Mucosa of descending colon (tissue), 3 donors: Measurements from ENCODE around the gene SRSF12. TPM values are rescaled to one million over a fixed set of nuclear protein-coding genes. Genes with fewer than 3 reads are reported as not detected.

Source experiments
- ATAC-seq: fragments of 200-7000 bp; cut with Tn5 transposase; one replicate; pipeline ENCODE4 v1.9.1; 2020; ENCODE audit warnings: mild to moderate bottlenecking, moderate library complexity
- DNase-seq, 3 donors: peaks; one replicate each; pipeline ENCODE4 v3.0.0-alpha.2; 2020
- H3K36me3 ChIP-seq: fragments of 200-600 bp; one replicate; pipeline ENCODE4 v1.8.0; 2021; ENCODE audit warnings: low read depth, mild to moderate bottlenecking
- H3K4me1 ChIP-seq: fragments of 200-600 bp; one replicate; pipeline ENCODE4 v1.8.0; 2021; ENCODE audit warnings: low read depth, mild to moderate bottlenecking
- H3K4me3 ChIP-seq: fragments of 200-600 bp; one replicate; pipeline ENCODE4 v1.8.0; 2021; ENCODE audit warnings: mild to moderate bottlenecking
- H3K9me3 ChIP-seq: fragments of 200-600 bp; one replicate; pipeline ENCODE4 v1.8.0; 2021; ENCODE audit warnings: mild to moderate bottlenecking
- intact Hi-C, 2 donors: fragments of 100-400 bp; cut with DNase I in 1 of 2; cut with micrococcal nuclease in 1 of 2; formaldehyde crosslinking; loops; one replicate each; pipeline versions ENCODE4 v1.11.0 to v1.11.1; 2022; cut with DNase I, micrococcal nuclease
- total RNA-seq, 3 donors: library from RNA; stranded (reverse); fragmentation: NEBNext Ultra II Directional in 2 of 3; extraction: Animal tissue kit (Norgen Biotek cat#: 25700) in 2 of 3; gene quantifications; one replicate each; pipeline versions ENCODE4 v1.2.1 to v1.2.4, GENCODE V29; 2021 to 2023
- TF ChIP-seq, protein P1 (sequence below): fragments of 200-600 bp; IDR thresholded peaks from one replicate; pipeline ENCODE4 v1.8.0; 2022; ENCODE audit warnings: antibody characterized with exemption, mild to moderate bottlenecking
- donor health status: DM: no; HTN: no; CAD: no; lungs with moderate emphysema.
- donor health status: DM: no; HTN: no; CAD: no.
- donor health status: DM: no; HTN: yes; CAD: no.

SRSF12 gene
- total RNA-seq, 3 donors from 2014 or later: 0.12 to 0.51 TPM; not detected in 1

GRCh38 chr6:89144354-89144906 lies 26.6 kb upstream of the SRSF12 start:
- intact Hi-C loops: no loop called here
- no peak for ATAC-seq
- H3K4me3 ChIP-seq: no peak overlapping the region
- TF ChIP-seq, protein P1, sequence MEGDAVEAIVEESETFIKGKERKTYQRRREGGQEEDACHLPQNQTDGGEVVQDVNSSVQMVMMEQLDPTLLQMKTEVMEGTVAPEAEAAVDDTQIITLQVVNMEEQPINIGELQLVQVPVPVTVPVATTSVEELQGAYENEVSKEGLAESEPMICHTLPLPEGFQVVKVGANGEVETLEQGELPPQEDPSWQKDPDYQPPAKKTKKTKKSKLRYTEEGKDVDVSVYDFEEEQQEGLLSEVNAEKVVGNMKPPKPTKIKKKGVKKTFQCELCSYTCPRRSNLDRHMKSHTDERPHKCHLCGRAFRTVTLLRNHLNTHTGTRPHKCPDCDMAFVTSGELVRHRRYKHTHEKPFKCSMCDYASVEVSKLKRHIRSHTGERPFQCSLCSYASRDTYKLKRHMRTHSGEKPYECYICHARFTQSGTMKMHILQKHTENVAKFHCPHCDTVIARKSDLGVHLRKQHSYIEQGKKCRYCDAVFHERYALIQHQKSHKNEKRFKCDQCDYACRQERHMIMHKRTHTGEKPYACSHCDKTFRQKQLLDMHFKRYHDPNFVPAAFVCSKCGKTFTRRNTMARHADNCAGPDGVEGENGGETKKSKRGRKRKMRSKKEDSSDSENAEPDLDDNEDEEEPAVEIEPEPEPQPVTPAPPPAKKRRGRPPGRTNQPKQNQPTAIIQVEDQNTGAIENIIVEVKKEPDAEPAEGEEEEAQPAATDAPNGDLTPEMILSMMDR: no peak
- no peak for DNase-seq
- no peaks in the 10 kb centered on the region for H3K36me3 ChIP-seq
- H3K4me1 ChIP-seq: peaks cover 19% of the 10 kb centered on the region
- H3K9me3 ChIP-seq: no peaks in the 10 kb centered on the region

DNA sequence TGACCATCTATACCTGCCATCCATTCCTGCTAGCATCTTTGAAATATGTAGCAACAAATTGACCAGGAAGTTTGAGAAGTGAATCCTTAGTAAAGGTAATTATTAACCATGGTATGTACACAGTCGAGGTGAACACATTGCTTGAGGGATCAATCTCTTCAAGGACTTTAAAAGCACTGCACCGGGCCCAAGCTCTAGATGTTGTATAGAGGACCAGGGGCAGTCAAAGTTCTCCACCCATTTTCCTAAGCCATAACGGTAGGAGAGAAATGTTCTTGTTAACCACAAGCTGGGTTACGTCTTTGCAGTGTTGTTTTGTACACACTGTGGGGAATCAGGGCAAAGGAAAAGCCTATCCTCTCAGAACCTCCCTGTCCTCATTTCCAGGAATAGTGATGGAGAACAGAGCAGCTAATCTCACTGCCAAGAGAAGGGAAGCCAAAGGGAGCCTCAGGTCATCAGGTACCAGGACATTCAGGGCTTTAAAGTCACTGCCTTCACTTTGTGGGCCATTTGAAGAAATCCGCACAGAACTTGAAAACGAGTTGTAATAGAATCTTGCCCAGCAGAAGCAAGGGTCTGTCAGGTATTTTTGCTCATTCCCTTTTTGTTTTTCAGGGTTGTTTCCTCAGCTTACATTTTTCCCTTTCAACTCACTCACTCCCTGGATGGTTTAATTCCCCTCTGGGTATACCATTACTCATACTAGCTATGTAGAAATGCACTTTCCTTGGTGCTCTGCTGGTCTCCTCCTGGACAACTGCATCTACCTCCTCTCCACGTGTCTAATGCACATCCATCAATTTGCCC lies 22.7 kb upstream of the SRSF12 start:
- no peak for DNase-seq
- intact Hi-C loops: no loop called here
- Histone ChIP-seq H3K36me3 (no peaks in the 10 kb centered on the region), H3K4me3 (no peak overlapping the region), H3K9me3 (no peaks in the 10 kb centered on the region), H3K4me1 (peaks cover 13% of the 10 kb centered on the region)
- TF ChIP-seq, protein P1: no peak
- peak; percentile 89 for ATAC-seq

DNA sequence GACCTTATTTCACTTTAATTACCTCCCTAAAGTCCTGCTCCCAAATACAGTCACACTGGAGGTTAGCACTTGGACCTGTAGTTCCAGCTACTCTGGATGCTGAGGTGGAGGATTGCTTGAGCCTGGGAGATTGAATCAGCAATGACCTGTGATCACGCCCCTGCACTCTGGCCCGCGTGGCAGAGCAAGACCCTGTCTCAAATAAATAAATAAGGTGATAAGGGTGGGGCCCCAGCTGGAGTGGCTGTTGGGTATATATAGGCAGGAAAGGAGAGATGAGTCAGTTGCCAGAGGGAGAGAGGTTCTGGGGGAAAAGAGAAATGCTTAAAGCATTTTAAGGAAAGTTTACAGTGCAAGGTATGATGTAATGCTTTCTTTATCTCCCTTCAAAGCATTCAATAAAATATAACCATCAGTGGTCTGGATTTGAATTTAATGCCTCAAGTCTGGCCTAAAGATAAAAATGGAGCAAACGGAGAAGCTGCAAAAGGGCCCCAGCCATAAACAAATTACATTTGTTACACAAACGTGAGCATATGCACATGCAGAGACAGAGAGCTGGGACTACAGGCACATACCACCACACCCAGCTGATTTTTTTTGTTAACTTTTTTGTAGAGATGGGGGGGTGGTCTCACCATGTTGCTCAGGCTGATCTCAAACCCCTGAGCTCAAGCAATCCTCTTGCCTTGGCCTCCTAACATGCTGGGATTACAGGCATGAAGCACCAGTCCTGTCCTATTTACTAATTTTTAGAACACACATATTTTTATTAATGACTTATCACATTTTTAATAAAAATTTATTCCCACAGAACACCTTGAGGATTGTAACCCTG lies 21.9 kb upstream of the SRSF12 start:
- Histone ChIP-seq H3K4me1 (peaks cover 13% of the 10 kb centered on the region), H3K4me3 (no peak overlapping the region), H3K9me3 (no peaks in the 10 kb centered on the region), H3K36me3 (no peaks in the 10 kb centered on the region)
- intact Hi-C loops: no loop called here
- TF ChIP-seq, protein P1: no peak
- peak; percentile 28 for ATAC-seq
- no peak for DNase-seq

DNA sequence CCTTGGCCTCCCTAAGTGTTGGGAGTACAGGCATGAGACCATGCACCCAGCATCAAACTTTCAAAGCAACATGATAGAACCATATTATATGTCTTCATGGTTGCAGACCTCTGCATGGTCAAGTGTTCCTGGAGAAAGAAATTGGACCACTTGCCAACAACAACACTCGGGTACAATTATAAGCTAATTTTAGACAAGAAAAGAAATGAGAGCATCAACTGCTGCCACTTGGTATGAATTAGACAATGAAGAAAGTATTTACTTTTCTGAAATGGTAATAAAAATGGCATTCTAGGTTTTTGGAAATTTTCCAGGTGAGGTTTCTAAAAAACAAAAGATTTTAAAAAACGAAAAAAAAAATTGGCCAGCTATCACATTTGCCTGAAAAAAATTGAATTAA lies 20.3 kb upstream of the SRSF12 start:
- DNase-seq (no peak), ATAC-seq (no peak)
- no peaks in the 10 kb centered on the region for H3K9me3 ChIP-seq
- intact Hi-C loops: no loop called here
- TF ChIP-seq, protein P1: no peak
- no peaks in the 10 kb centered on the region for H3K36me3 ChIP-seq
- H3K4me1 ChIP-seq: peaks cover 13% of the 10 kb centered on the region
- no peak overlapping the region for H3K4me3 ChIP-seq

DNA sequence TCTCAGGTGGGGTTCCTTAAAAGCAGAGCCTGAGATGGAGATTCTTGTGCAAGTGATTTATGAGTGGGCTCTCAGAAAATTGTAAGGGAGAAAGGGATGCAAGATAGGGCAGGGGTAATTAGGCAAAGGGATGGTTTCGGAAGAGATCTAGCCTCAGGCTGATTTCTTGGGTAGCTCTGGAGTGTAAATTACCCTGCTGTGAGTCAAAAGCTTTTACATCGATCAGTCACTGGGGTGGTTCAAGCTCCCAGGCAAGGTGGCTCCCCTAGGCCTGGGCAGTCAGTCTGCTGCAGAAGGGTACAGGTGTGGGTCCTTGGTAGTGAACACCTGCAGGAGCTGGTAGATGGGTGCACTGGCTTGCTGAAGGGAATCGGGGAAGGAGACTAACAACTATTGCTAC lies 16.9 kb upstream of the SRSF12 start:
- peaks cover 2% of the 10 kb centered on the region for H3K4me1 ChIP-seq
- no peaks in the 10 kb centered on the region for H3K9me3 ChIP-seq
- TF ChIP-seq, protein P1: no peak
- ATAC-seq (no peak), DNase-seq (no peak)
- intact Hi-C loops: no loop called here
- H3K36me3 ChIP-seq: no peaks in the 10 kb centered on the region
- no peak overlapping the region for H3K4me3 ChIP-seq
